Right lobe of liver (tissue), 4 donors: ENCODE data around the gene MAP3K3.

Experiments
- POLR2A ChIP-seq: fragments of 450-650 bp; IDR thresholded peaks from one replicate; pipeline ENCODE4 v1.6.1; 2017; ENCODE audit warnings: antibody characterized with exemption, mild to moderate bottlenecking
- TF ChIP-seq, protein P1 (sequence below), 4 donors: fragments of 200-600 bp in 3 of 4; fragments of 450-650 bp in 1 of 4; IDR thresholded peaks; one replicate each; pipeline versions ENCODE4 v1.5.1 to v1.8.0; 2016 to 2022; ENCODE audit warnings: antibody characterized with exemption in 4 of 4, mild to moderate bottlenecking in 2 of 4
- donor health status: DM: no; HTN: no; CAD: no.
- donor health status: DM: no; HTN: no; CAD: no.
- donor health status: DM: no; HTN: yes; CAD: no.

DNA sequence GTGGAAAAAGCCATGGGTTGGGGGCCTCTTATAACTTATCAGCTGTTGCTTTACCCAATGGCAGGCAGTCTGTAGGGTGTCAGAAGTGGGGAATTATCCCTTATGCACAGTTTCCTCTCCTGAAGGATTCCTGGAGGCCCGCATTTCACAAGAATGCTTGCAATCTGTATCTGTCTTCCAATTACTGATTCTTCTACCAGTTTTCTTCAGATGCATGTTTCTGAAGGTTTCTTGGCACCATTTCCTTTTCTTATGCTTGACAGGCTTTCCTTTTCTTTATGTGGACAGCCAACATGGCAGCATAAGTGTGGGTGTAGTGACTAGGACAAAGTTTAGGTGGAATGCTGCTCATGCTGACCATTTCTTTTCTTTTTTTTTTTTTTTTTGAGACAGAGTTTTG lies 36.1 kb downstream of the MAP3K3 start:
- TF ChIP-seq, protein P1, sequence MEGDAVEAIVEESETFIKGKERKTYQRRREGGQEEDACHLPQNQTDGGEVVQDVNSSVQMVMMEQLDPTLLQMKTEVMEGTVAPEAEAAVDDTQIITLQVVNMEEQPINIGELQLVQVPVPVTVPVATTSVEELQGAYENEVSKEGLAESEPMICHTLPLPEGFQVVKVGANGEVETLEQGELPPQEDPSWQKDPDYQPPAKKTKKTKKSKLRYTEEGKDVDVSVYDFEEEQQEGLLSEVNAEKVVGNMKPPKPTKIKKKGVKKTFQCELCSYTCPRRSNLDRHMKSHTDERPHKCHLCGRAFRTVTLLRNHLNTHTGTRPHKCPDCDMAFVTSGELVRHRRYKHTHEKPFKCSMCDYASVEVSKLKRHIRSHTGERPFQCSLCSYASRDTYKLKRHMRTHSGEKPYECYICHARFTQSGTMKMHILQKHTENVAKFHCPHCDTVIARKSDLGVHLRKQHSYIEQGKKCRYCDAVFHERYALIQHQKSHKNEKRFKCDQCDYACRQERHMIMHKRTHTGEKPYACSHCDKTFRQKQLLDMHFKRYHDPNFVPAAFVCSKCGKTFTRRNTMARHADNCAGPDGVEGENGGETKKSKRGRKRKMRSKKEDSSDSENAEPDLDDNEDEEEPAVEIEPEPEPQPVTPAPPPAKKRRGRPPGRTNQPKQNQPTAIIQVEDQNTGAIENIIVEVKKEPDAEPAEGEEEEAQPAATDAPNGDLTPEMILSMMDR (IDR thresholded peaks at IDR 0.05), result no peak
- no peak for TF ChIP-seq POLR2A
